Stimulated activated CD4-positive, alpha-beta T cell treated with anti-CD3 and anti-CD28 coated beads, Interleukin-12 subunit alpha, Interleukin-12 subunit beta, amount 100 ng/mL, for 4 hours (primary cell): ENCODE data around the gene ASAP2.
A peak's percentile ranks its signal among the peaks of the same experiment; 100 is the strongest.

Source experiments
- DNase-seq: peaks from one replicate; pipeline ENCODE4 v3.0.0-alpha.2; 2020

ASAP2 gene

GRCh38 chr2:9205963-9206948 is at the start of gene ASAP2:
Gene ASAP2 (plus strand): TSS chr2:9206812. CDS start chr2:9207105, 293 bp downstream.
- peak; percentile 43 for DNase-seq

- DNase-seq, result no peak
Observed at GRCh38 chr2:9158786-9159779, 47.5 kb upstream of the ASAP2 start.

- no peak for DNase-seq
Observed at GRCh38 chr2:9160732-9161131, 45.9 kb upstream of the ASAP2 start.

- no peak for DNase-seq
Observed at GRCh38 chr2:9162841-9163240, 43.8 kb upstream of the ASAP2 start.

- no peak for DNase-seq
Observed at GRCh38 chr2:9163306-9164111, 43.1 kb upstream of the ASAP2 start.

GRCh38 chr2:9164112-9164608 is 42.5 kb upstream of the ASAP2 start:
- DNase-seq, result no peak

- DNase-seq, result no peak
Observed at GRCh38 chr2:9165625-9166024, 41.0 kb upstream of the ASAP2 start.

GRCh38 chr2:9166579-9167377 is 39.8 kb upstream of the ASAP2 start:
- no peak for DNase-seq

- no peak for DNase-seq
Observed at GRCh38 chr2:9167718-9168657, 38.6 kb upstream of the ASAP2 start.

- no peak for DNase-seq
Observed at GRCh38 chr2:9168821-9169221, 37.8 kb upstream of the ASAP2 start.

GRCh38 chr2:9169349-9170107 is 37.1 kb upstream of the ASAP2 start:
- DNase-seq, result no peak

GRCh38 chr2:9170458-9171130 is 36.0 kb upstream of the ASAP2 start:
- no peak for DNase-seq

- no peak for DNase-seq
Observed at GRCh38 chr2:9174771-9175437, 31.7 kb upstream of the ASAP2 start.

- no peak for DNase-seq
Observed at GRCh38 chr2:9178110-9178903, 28.3 kb upstream of the ASAP2 start.

GRCh38 chr2:9178904-9179571 is 27.6 kb upstream of the ASAP2 start:
- DNase-seq, result no peak

GRCh38 chr2:9179572-9180201 is 26.9 kb upstream of the ASAP2 start:
- DNase-seq, result no peak
